Fibroblast of lung (primary cell): ENCODE data around the gene ZFYVE26. TPM values are rescaled to one million over a fixed set of nuclear protein-coding genes. Genes with fewer than 3 reads are reported as not detected.
"Not testable (repeated sequence)": the region's sequence is repeated elsewhere in the genome, so short reads cannot be mapped to it uniquely, and the experiment has no call there.

Experiments used
- DNase-seq, 2 donors: peaks; one replicate each; pipeline versions ENCODE4 v3.0.0 to v3.0.0-alpha.2; 2010; ENCODE audit warnings: low read depth in 2 of 2
- H2AFZ ChIP-seq: 2 replicates; pipeline ENCODE4 v1.5.1; 2012; ENCODE audit warnings: low read length, control low read depth, inconsistent platforms
- H3K27ac ChIP-seq: 2 replicates; pipeline ENCODE4 v1.5.1; 2011; ENCODE audit warnings: low read length, control low read depth; ENCODE audit not compliant: insufficient read depth
- H3K27me3 ChIP-seq: 2 replicates; pipeline ENCODE4 v1.5.1; 2011; ENCODE audit warnings: mild to moderate bottlenecking, low read length; ENCODE audit not compliant: control insufficient read depth, insufficient read depth
- H3K36me3 ChIP-seq: 2 replicates; pipeline ENCODE4 v1.5.1; 2011; ENCODE audit warnings: low read length; ENCODE audit not compliant: control insufficient read depth, insufficient read depth
- H3K4me1 ChIP-seq: 2 replicates; pipeline ENCODE4 v1.5.1; 2011; ENCODE audit warnings: low read length; ENCODE audit not compliant: control insufficient read depth, insufficient read depth; ENCODE audit errors: extremely low read depth
- H3K4me2 ChIP-seq: 2 replicates; pipeline ENCODE4 v1.5.1; 2011; ENCODE audit warnings: low read length, control low read depth; ENCODE audit not compliant: insufficient read depth; ENCODE audit errors: extremely low read depth
- H3K4me3 ChIP-seq, 4 experiments: fragments of 200-600 bp in 1 of 4; sonication (generic) in 1 of 4; replicated peaks in 1 of 4; 2 replicates each; pipeline ENCODE4 v1.5.1; 2011 to 2016; ENCODE audit warnings: low read length in 4 of 4, low read depth in 3 of 4, mild to moderate bottlenecking in 3 of 4, control low read depth in 2 of 4, inconsistent platforms in 1 of 4, mixed read lengths in 1 of 4; ENCODE audit not compliant: insufficient read depth in 1 of 4; ENCODE audit errors: control extremely low read depth in 1 of 4
- H3K79me2 ChIP-seq: 2 replicates; pipeline ENCODE4 v1.5.1; 2012; ENCODE audit warnings: mild to moderate bottlenecking, low read length, inconsistent platforms; ENCODE audit not compliant: control insufficient read depth, insufficient read depth
- H3K9ac ChIP-seq: 2 replicates; pipeline ENCODE4 v1.5.1; 2011; ENCODE audit warnings: mild to moderate bottlenecking, low read length, control low read depth; ENCODE audit not compliant: insufficient read depth
- H3K9me3 ChIP-seq: 2 replicates; pipeline ENCODE4 v1.5.1; 2012; ENCODE audit warnings: low read depth, low read length; ENCODE audit not compliant: control insufficient read depth, insufficient read depth
- H4K20me1 ChIP-seq: 2 replicates; pipeline ENCODE4 v1.5.1; 2011; ENCODE audit warnings: low read length; ENCODE audit not compliant: control insufficient read depth, insufficient read depth; ENCODE audit errors: extremely low read depth
- EZH2 ChIP-seq: IDR thresholded peaks from 2 replicates; pipeline ENCODE4 v1.5.1; 2012; ENCODE audit warnings: low read length, control low read depth, mild to moderate bottlenecking; ENCODE audit errors: missing control alignments
- polyA plus RNA-seq, 2 donors: library from polyadenylated mRNA; depleted of rRNA in 1 of 2; stranded (reverse) in 1 of 2; unstranded in 1 of 2; fragments of >200 nt; gene quantifications; 2 replicates each; pipeline ENCODE4 v1.2.1, GENCODE V29; 2011 to 2012; ENCODE audit warnings: missing spikeins in 1 of 2
- total RNA-seq: library from RNA; depleted of rRNA; stranded (reverse); fragments of >200 nt; gene quantifications from 2 replicates; pipeline ENCODE4 v1.2.1, GENCODE V29; 2014
- TF ChIP-seq, protein P1 (sequence below), 2 donors: IDR thresholded peaks in 1 of 2; conservative IDR thresholded peaks in 1 of 2; 1 replicate in 1 of 2; 2 replicates in 1 of 2; pipeline ENCODE4 v1.5.1; 2011 to 2012; ENCODE audit warnings: low read length in 2 of 2, control low read depth in 1 of 2, inconsistent platforms in 1 of 2, low read depth in 1 of 2, mild to moderate bottlenecking in 1 of 2

The ZFYVE26 gene
- total and polyA plus RNA-seq, 2 donors (not counting 1 experiment from before 2014, with no cell fraction given): 8.4 to 18.7 TPM

DNA sequence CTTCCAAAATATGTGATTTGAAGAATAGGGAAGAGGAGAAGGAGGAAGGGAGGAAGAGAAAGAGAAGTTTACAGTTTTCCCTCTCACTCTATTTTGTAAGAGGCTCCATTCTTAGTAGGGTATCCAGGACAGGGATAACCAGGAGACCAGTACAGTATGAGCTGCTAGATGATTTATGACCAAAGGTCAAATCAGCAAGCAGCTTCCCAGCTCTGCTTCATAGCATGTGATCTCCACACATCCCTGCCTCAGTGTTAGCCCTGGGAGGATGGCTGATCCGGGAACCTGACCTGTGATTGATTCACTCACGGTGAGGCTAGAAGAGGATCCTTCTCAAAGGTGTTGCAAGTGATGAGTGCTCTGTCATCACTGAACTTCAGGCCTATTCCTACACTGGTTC, 98.1 kb downstream of the ZFYVE26 start:
- Histone ChIP-seq H3K27ac (no peak overlapping the region), H3K4me1 (no peaks in the 10 kb centered on the region), H3K4me2 (no peak overlapping the region), H3K9ac (no peak overlapping the region), H2AFZ (no peak overlapping the region), H3K9me3 (no peaks in the 10 kb centered on the region), H4K20me1 (no peaks in the 10 kb centered on the region), H3K79me2 (no peaks in the 10 kb centered on the region), H3K4me3 (no peak overlapping the region), H3K27me3 (peaks cover 13% of the 10 kb centered on the region), H3K36me3 (no peaks in the 10 kb centered on the region)
- TF ChIP-seq, protein P1, sequence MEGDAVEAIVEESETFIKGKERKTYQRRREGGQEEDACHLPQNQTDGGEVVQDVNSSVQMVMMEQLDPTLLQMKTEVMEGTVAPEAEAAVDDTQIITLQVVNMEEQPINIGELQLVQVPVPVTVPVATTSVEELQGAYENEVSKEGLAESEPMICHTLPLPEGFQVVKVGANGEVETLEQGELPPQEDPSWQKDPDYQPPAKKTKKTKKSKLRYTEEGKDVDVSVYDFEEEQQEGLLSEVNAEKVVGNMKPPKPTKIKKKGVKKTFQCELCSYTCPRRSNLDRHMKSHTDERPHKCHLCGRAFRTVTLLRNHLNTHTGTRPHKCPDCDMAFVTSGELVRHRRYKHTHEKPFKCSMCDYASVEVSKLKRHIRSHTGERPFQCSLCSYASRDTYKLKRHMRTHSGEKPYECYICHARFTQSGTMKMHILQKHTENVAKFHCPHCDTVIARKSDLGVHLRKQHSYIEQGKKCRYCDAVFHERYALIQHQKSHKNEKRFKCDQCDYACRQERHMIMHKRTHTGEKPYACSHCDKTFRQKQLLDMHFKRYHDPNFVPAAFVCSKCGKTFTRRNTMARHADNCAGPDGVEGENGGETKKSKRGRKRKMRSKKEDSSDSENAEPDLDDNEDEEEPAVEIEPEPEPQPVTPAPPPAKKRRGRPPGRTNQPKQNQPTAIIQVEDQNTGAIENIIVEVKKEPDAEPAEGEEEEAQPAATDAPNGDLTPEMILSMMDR (conservative IDR thresholded peaks at IDR 0.05 in 1 of 2, IDR thresholded peaks at IDR 0.05 in 1 of 2; ENCODE audit: low read depth in 1 of 2, low read length in 2 of 2): no peak
- TF ChIP-seq EZH2: no peak
- DNase-seq: no peak

DNA sequence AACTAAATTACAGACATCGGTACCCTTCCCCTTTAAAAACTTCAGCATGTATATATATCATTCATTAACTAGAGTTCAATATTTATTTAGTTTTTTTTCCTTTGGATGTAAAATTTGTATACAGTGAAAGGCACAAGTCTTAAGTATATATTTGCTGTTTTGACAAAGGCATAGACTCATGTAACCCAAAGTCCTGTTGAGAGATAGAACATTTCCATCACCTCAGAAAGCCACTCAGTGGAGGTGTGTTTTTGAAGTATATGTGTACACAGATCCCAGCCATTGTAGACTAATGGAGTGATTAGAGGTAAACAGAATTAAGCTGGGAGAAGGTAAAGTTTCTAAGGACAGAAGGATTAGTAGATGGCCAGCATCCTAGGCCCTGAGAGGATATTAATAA, 99.3 kb downstream of the ZFYVE26 start:
- no peak overlapping the region for H3K4me3 ChIP-seq
- no peaks in the 10 kb centered on the region for H3K36me3 ChIP-seq
- no peak overlapping the region for H3K27ac ChIP-seq
- H3K27me3 ChIP-seq: peaks cover 8% of the 10 kb centered on the region
- no peaks in the 10 kb centered on the region for H3K4me1 ChIP-seq
- H4K20me1 ChIP-seq: no peaks in the 10 kb centered on the region
- DNase-seq: no peak
- no peak overlapping the region for H2AFZ ChIP-seq
- H3K9ac ChIP-seq: no peak overlapping the region
- no peaks in the 10 kb centered on the region for H3K79me2 ChIP-seq
- no peaks in the 10 kb centered on the region for H3K9me3 ChIP-seq
- no peak overlapping the region for H3K4me2 ChIP-seq
- no peak for TF ChIP-seq EZH2
- TF ChIP-seq, protein P1 (conservative IDR thresholded peaks at IDR 0.05 in 1 of 2, IDR thresholded peaks at IDR 0.05 in 1 of 2; ENCODE audit: low read depth in 1 of 2, low read length in 2 of 2): no peak

DNA sequence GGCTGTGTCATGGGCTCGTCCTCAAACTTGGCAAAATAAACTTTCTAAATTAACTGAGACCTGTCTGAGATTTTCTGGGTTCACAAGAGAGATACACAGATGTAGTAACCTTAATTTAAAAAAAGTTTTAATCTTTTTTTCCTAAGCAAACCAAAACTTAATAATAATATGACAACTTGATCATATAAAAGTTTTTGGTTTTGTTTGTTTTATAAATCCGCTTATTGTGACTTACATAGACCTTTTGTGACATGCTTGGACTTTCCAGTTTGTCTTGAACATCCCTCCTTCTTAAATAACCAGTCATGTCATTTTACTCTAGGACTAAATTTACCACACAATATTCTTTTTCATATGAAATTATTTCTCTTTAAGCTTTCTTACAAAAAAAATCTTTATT, 106.2 kb downstream of the ZFYVE26 start:
- no peak overlapping the region for H3K27ac ChIP-seq
- TF ChIP-seq EZH2: no peak
- TF ChIP-seq, protein P1 (conservative IDR thresholded peaks at IDR 0.05 in 1 of 2, IDR thresholded peaks at IDR 0.05 in 1 of 2; ENCODE audit: low read depth in 1 of 2, low read length in 2 of 2): no peak
- peaks cover 2% of the 10 kb centered on the region for H3K27me3 ChIP-seq
- no peak overlapping the region for H3K4me3 ChIP-seq
- no peak for DNase-seq
- H3K4me2 ChIP-seq: no peak overlapping the region
- no peaks in the 10 kb centered on the region for H3K36me3 ChIP-seq
- no peaks in the 10 kb centered on the region for H3K9me3 ChIP-seq
- no peaks in the 10 kb centered on the region for H3K4me1 ChIP-seq
- no peaks in the 10 kb centered on the region for H3K79me2 ChIP-seq
- H3K9ac ChIP-seq: no peak overlapping the region
- H2AFZ ChIP-seq: no peak overlapping the region
- H4K20me1 ChIP-seq: no peaks in the 10 kb centered on the region

DNA sequence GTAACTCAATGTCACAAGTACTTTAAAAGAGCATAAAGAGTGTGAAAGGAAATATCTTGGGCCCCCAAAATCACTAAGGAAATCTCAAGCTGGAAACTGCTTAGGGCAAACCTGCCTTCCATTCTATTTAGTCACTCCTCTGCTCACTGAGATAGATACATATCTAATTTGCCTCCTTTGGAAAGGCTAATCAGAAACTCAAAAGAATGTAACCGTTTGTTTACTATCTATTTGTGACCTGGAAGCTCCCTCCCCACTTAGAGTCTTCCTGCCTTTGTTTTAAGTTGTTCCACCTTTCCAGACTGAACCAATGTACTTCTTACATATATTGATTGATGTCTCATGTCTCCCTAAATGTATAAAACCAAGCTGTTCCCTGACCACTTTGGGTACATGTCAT, 106.6 kb downstream of the ZFYVE26 start:
- not testable (repeated sequence) for H3K27me3 ChIP-seq, H3K4me3 ChIP-seq, H3K4me2 ChIP-seq, H2AFZ ChIP-seq, H3K9ac ChIP-seq, H3K27ac ChIP-seq, H3K36me3 ChIP-seq, H4K20me1 ChIP-seq, DNase-seq, H3K4me1 ChIP-seq, H3K79me2 ChIP-seq, H3K9me3 ChIP-seq

DNA sequence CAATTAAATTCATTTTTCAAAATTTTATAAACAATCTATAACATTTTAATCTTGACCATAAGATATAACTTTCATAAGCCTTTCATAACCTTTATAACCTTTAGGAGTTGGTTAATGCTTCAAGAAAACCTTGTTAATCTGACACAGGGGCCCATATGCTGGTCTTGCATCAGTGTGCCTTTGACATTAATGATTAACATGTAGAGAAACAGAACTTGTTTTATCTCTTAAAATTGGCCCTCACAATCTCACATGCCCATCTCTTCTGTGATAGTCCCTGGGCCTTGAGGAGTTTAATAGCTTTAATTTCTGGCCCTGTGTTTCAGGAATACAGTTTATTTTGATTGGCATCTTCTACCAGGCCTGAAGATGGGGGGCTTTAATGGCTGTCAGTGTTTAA, 107.0 kb downstream of the ZFYVE26 start:
- H3K4me1 ChIP-seq, H3K27me3 ChIP-seq, H4K20me1 ChIP-seq, H3K9me3 ChIP-seq, DNase-seq, H3K36me3 ChIP-seq, H3K4me2 ChIP-seq, H3K79me2 ChIP-seq, H3K4me3 ChIP-seq, H3K9ac ChIP-seq, H3K27ac ChIP-seq, H2AFZ ChIP-seq: not testable (repeated sequence)
